HG03039 (cell line): ENCODE measurements around the gene PTPRK.

Experiments used
- ATAC-seq: cut with Tn5 transposase; IDR thresholded peaks from one replicate; pipeline ENCODE4 v1.9.1; 2021; ENCODE audit warnings: mild to moderate bottlenecking, moderate library complexity; ENCODE audit not compliant: unreplicated experiment

The PTPRK gene

GRCh38 chr6:128350416-128351254 lies 169.8 kb downstream of the PTPRK start:
- ATAC-seq, result no peak

GRCh38 chr6:128347123-128347522 lies 173.3 kb downstream of the PTPRK start:
- ATAC-seq, result no peak

- no peak for ATAC-seq
These were observed 173.8 kb downstream of the PTPRK start for GRCh38 chr6:128346569-128346968.

GRCh38 chr6:128345278-128345677 lies 175.1 kb downstream of the PTPRK start:
- ATAC-seq, result no peak

- ATAC-seq, result no peak
These were observed 176.7 kb downstream of the PTPRK start for GRCh38 chr6:128343706-128344105.

- ATAC-seq, result no peak
These were observed 180.6 kb downstream of the PTPRK start for GRCh38 chr6:128339635-128340450.

GRCh38 chr6:128337619-128338018 lies 182.8 kb downstream of the PTPRK start:
- no peak for ATAC-seq

GRCh38 chr6:128336436-128337095 lies 183.8 kb downstream of the PTPRK start:
- no peak for ATAC-seq

GRCh38 chr6:128335963-128336362 lies 184.4 kb downstream of the PTPRK start:
- ATAC-seq, result no peak

GRCh38 chr6:128333581-128334223 lies 186.7 kb downstream of the PTPRK start:
- ATAC-seq, result no peak

- ATAC-seq, result peak; percentile 80
These were observed 192.5 kb downstream of the PTPRK start for GRCh38 chr6:128327890-128328289.

GRCh38 chr6:128323011-128323410 lies 197.4 kb downstream of the PTPRK start:
- ATAC-seq, result no peak

- ATAC-seq, result no peak
These were observed 200.5 kb downstream of the PTPRK start for GRCh38 chr6:128319946-128320345.

- no peak for ATAC-seq
These were observed 201.2 kb downstream of the PTPRK start for GRCh38 chr6:128319157-128319556.

GRCh38 chr6:128316258-128316929 lies 204.0 kb downstream of the PTPRK start:
- ATAC-seq, result no peak

- ATAC-seq, result no peak
These were observed 206.2 kb downstream of the PTPRK start for GRCh38 chr6:128314190-128314589.

GRCh38 chr6:128311944-128312570 lies 208.3 kb downstream of the PTPRK start:
- ATAC-seq, result no peak

GRCh38 chr6:128310451-128310850 lies 209.9 kb downstream of the PTPRK start:
- no peak for ATAC-seq

GRCh38 chr6:128307671-128308070 lies 212.7 kb downstream of the PTPRK start:
- no peak for ATAC-seq

GRCh38 chr6:128305976-128306375 lies 214.4 kb downstream of the PTPRK start:
- no peak for ATAC-seq
